Measurements from ENCODE around the gene ATF5.

GRCh38 chr19:49916839-49917733 lies 11.9 kb upstream of the ATF5 start:
- TF ChIP-seq CTCF (IDR thresholded peaks at IDR 0.05) (peak; percentile 55 to 81 (median 71)), POLR2A (IDR thresholded peaks at IDR 0.05) (peak; percentile 40)

Measured in right lobe of liver (tissue), 4 donors.